SH-SY5Y (cell line): ENCODE measurements around the gene FCER2.

Source experiments
- GATA2 ChIP-seq: IDR thresholded peaks from 2 replicates; pipeline ENCODE4 v1.6.1; 2011; ENCODE audit warnings: mild to moderate bottlenecking, low read depth, low read length
- GATA3 ChIP-seq: IDR thresholded peaks from 2 replicates; pipeline ENCODE4 v1.6.1; 2011; ENCODE audit warnings: low read depth, mild to moderate bottlenecking, low read length, moderate library complexity

DNA sequence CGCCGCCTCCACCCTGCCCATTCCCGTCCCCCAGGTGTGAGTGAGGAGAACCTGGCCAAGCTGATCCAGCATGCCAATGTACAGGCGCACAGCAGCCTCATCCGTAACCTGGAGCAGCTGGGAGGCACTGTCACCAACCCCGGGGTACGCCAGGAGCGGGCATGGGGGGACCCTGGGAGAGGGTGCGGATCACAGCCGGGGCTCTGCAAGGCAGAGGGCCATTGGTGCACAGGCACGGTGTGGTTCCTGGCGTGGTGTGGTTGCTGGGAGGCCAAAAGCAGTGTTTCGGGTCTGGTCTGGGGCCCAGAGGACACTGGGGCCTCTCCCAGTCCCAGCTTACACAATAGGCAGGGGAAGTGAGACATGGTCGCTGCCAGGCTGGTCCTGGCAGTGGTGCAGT, 56.8 kb downstream of the FCER2 start:
- TF ChIP-seq GATA2: no peak
- no peak for TF ChIP-seq GATA3
